GM23338 (cell line): ENCODE results near the gene ARHGEF1. TPM values are rescaled to one million over a fixed set of nuclear protein-coding genes. Genes with fewer than 3 reads are reported as not detected.

ENCODE experiments used
- ATAC-seq: fragments of 200-7000 bp; cut with Tn5 transposase; 3 replicates; pipeline ENCODE4 v1.9.1; 2020
- DNase-seq: peaks from one replicate; pipeline ENCODE4 v3.0.0-alpha.2; 2015; ENCODE audit warnings: low spot score
- H2AFZ ChIP-seq: fragments of 200-600 bp; sonication (generic); 2 replicates; pipeline ENCODE4 v1.8.0; 2016; ENCODE audit warnings: antibody characterized with exemption, mild to moderate bottlenecking, moderate library complexity
- H3F3A ChIP-seq: fragments of 200-600 bp; sonication (generic); replicated peaks from 2 replicates; pipeline ENCODE4 v1.8.0; 2017; ENCODE audit warnings: antibody characterized with exemption, mixed run types, low read depth
- H3K27ac ChIP-seq: fragments of 200-600 bp; sonication (generic); 2 replicates; pipeline ENCODE4 v1.6.1; 2016; ENCODE audit warnings: low read depth
- H3K27me3 ChIP-seq: fragments of 200-600 bp; sonication (generic); 2 replicates; pipeline ENCODE4 v1.8.0; 2016; ENCODE audit warnings: mild to moderate bottlenecking, mixed run types, moderate library complexity; ENCODE audit not compliant: insufficient read depth
- H3K36me3 ChIP-seq: fragments of 200-600 bp; sonication (generic); 2 replicates; pipeline ENCODE4 v1.8.0; 2016; ENCODE audit warnings: mild to moderate bottlenecking; ENCODE audit not compliant: insufficient read depth
- H3K4me1 ChIP-seq: fragments of 200-600 bp; sonication (generic); 2 replicates; pipeline ENCODE4 v1.8.0; 2016; ENCODE audit warnings: mild to moderate bottlenecking, moderate library complexity; ENCODE audit not compliant: insufficient read depth
- H3K4me2 ChIP-seq: fragments of 200-600 bp; sonication (generic); 2 replicates; pipeline ENCODE4 v1.7.1; 2017; ENCODE audit warnings: mixed run types
- H3K4me3 ChIP-seq: fragments of 200-600 bp; sonication (generic); 2 replicates; pipeline ENCODE4 v1.6.1; 2016; ENCODE audit warnings: mixed run types
- H3K79me2 ChIP-seq: fragments of 200-600 bp; sonication (generic); replicated peaks from 2 replicates; pipeline ENCODE4 v1.8.0; 2017; ENCODE audit warnings: mild to moderate bottlenecking; ENCODE audit not compliant: insufficient read depth
- H3K9me2 ChIP-seq: fragments of 200-600 bp; sonication (generic); 2 replicates; pipeline ENCODE4 v1.8.0; 2017; ENCODE audit not compliant: insufficient read depth
- H4K20me1 ChIP-seq: fragments of 200-600 bp; sonication (generic); replicated peaks from 2 replicates; pipeline ENCODE4 v1.8.0; 2017; ENCODE audit warnings: mild to moderate bottlenecking; ENCODE audit not compliant: insufficient read depth
- H3K27ac Mint-ChIP-seq: 2 replicates; pipeline ENCODE4 v1.8.0; 2020; ENCODE audit warnings: inconsistent platforms, mild to moderate bottlenecking, moderate library complexity, mixed read lengths
- H3K27me3 Mint-ChIP-seq: 3 replicates; pipeline ENCODE4 v1.8.0; 2022; ENCODE audit warnings: low read depth, mild to moderate bottlenecking, moderate library complexity, mixed read lengths, inconsistent platforms; ENCODE audit not compliant: insufficient read depth, poor library complexity
- H3K36me3 Mint-ChIP-seq: 3 replicates; pipeline ENCODE4 v1.8.0; 2021; ENCODE audit warnings: low read depth, mild to moderate bottlenecking, inconsistent platforms, moderate library complexity, mixed read lengths
- H3K4me1 Mint-ChIP-seq: 3 replicates; pipeline ENCODE4 v1.8.0; 2020; ENCODE audit warnings: mild to moderate bottlenecking, inconsistent platforms, mixed read lengths
- H3K4me3 Mint-ChIP-seq: 3 replicates; pipeline ENCODE4 v1.8.0; 2021; ENCODE audit warnings: moderate library complexity, mild to moderate bottlenecking, inconsistent platforms, mixed read lengths
- H3K9me3 Mint-ChIP-seq: 3 replicates; pipeline ENCODE4 v1.8.0; 2020; ENCODE audit warnings: moderate library complexity, mild to moderate bottlenecking, inconsistent platforms, mixed read lengths
- ETS1 ChIP-seq: IDR thresholded peaks from 2 replicates; pipeline ENCODE4 v1.6.1; 2016; ENCODE audit warnings: antibody characterized with exemption
- EZH2phosphoT487 ChIP-seq: fragments of 200-600 bp; sonication (generic); IDR thresholded peaks from one replicate; pipeline ENCODE4 v1.8.1; 2018; ENCODE audit warnings: antibody characterized with exemption; ENCODE audit not compliant: unreplicated experiment
- ZNF114 ChIP-seq: fragments of 250-450 bp; sonication (Bioruptor Pico); IDR thresholded peaks from 2 replicates; pipeline ENCODE4 v1.5.0; 2020; ENCODE audit warnings: mild to moderate bottlenecking, moderate library complexity
- ZNF331 ChIP-seq: fragments of 250-450 bp; sonication (Bioruptor Pico); IDR thresholded peaks from 2 replicates; pipeline ENCODE4 v1.5.0; 2020; ENCODE audit warnings: low read depth, mild to moderate bottlenecking, moderate library complexity
- ZNF462 ChIP-seq: fragments of 250-450 bp; sonication (Bioruptor Pico); IDR thresholded peaks from 2 replicates; pipeline ENCODE4 v1.5.0; 2020; ENCODE audit warnings: mild to moderate bottlenecking, moderate library complexity
- polyA plus RNA-seq: library from polyadenylated mRNA; unstranded; fragments of >200 nt; fragmentation: Nextera tagmentation; extraction: Ambion mirVana; gene quantifications from 2 replicates; pipeline ENCODE4 v1.2.1, GENCODE V29; 2016
- total RNA-seq: library from RNA; depleted of rRNA; stranded (reverse); fragments of >200 nt; shearing (Covaris generic); gene quantifications from 2 replicates; pipeline ENCODE4 v1.2.3, GENCODE V29; 2014

Gene ARHGEF1
- total and polyA plus RNA-seq, 2 experiments from 2014 or later, result 41.3 to 44.7 TPM

GRCh38 chr19:41868989-41869300 is 14.0 kb upstream of the ARHGEF1 start (continued):
- TF ChIP-seq ZNF462 (no peak), ETS1 (no peak)

- peaks cover 79% of the 10 kb centered on the region for H3F3A ChIP-seq
- no peak overlapping the region for H3K4me2 ChIP-seq
- Mint-ChIP-seq H3K9me3 (no peaks in the 10 kb centered on the region), H3K27me3 (peaks cover 32% of the 10 kb centered on the region), H3K36me3 (peaks cover 74% of the 10 kb centered on the region), H3K4me3 (no peak overlapping the region), H3K4me1 (peaks cover 14% of the 10 kb centered on the region), H3K27ac (no peak overlapping the region)
- peaks cover 60% of the 10 kb centered on the region for H3K36me3 ChIP-seq
- H3K27me3 ChIP-seq, result no peaks in the 10 kb centered on the region
- no peak overlapping the region for H2AFZ ChIP-seq
- peaks cover 38% of the 10 kb centered on the region for H3K79me2 ChIP-seq
- H3K9me2 ChIP-seq, result no peaks in the 10 kb centered on the region
- peaks cover 55% of the 10 kb centered on the region for H4K20me1 ChIP-seq
- peak overlapping the region; percentile 98 for H3K27ac ChIP-seq
- H3K4me1 ChIP-seq, result peaks cover 14% of the 10 kb centered on the region
- no peak overlapping the region for H3K4me3 ChIP-seq
- no peak for DNase-seq
- TF ChIP-seq ZNF331 (CRISPR knock-in tag), result no peak
- no peak for TF ChIP-seq EZH2phosphoT487
- TF ChIP-seq ETS1, result no peak
- no peak for TF ChIP-seq ZNF462
- no peak for TF ChIP-seq ZNF114
- ATAC-seq, result no peak
Measured at GRCh38 chr19:41869374-41869955, 13.5 kb upstream of the ARHGEF1 start.
